WTC11 (cell line): ENCODE measurements around the gene DLL1. TPM values are rescaled to one million over a fixed set of nuclear protein-coding genes. Genes with fewer than 3 reads are reported as not detected.

ENCODE experiments used
- ATAC-seq: fragments of 200-7000 bp; cut with Tn5 transposase; 2 replicates; pipeline ENCODE4 v1.10.0; 2021; ENCODE audit warnings: mild to moderate bottlenecking, moderate library complexity
- CTCF ChIA-PET: fragments of 300-600 bp; sonication (Branson Sonifier 250); formaldehyde crosslinking; loops from one replicate; lab custom pipeline; 2021; ENCODE audit warnings: antibody characterized with exemption; lab: Charles Lee
- POLR2A ChIA-PET: fragments of 350-600 bp; sonication (Branson Sonifier 250); formaldehyde crosslinking; loops from one replicate; lab custom pipeline; 2021; ENCODE audit warnings: antibody characterized with exemption; lab: Charles Lee
- DNase-seq: peaks from one replicate; pipeline ENCODE4 v3.0.0; 2021; ENCODE audit warnings: low spot score
- H3K27ac Mint-ChIP-seq: 2 replicates; pipeline ENCODE4 v1.8.0; 2021; ENCODE audit warnings: mixed read lengths
- H3K27me3 Mint-ChIP-seq: 2 replicates; pipeline ENCODE4 v1.8.0; 2021; ENCODE audit warnings: low read depth, mild to moderate bottlenecking, moderate library complexity, mixed read lengths
- H3K36me3 Mint-ChIP-seq: 2 replicates; pipeline ENCODE4 v1.8.0; 2021; ENCODE audit warnings: mixed read lengths
- H3K4me1 Mint-ChIP-seq: 2 replicates; pipeline ENCODE4 v1.8.0; 2022; ENCODE audit warnings: mixed read lengths
- H3K4me3 Mint-ChIP-seq: 2 replicates; pipeline ENCODE4 v1.8.0; 2021; ENCODE audit warnings: mild to moderate bottlenecking, moderate library complexity, mixed read lengths
- H3K9me3 Mint-ChIP-seq: 2 replicates; pipeline ENCODE4 v1.8.0; 2021; ENCODE audit warnings: mixed read lengths
- ETV6 ChIP-seq: sonication (generic); formaldehyde crosslinking; IDR thresholded peaks from 2 replicates; pipeline ENCODE4 v1.8.1; 2022; ENCODE audit warnings: mild to moderate bottlenecking, missing genetic modification reagents
- FOXJ3 ChIP-seq: sonication (generic); formaldehyde crosslinking; IDR thresholded peaks from 2 replicates; pipeline ENCODE4 v1.9.0; 2021; ENCODE audit warnings: missing genetic modification reagents, mild to moderate bottlenecking, borderline replicate concordance
- GRHL2 ChIP-seq: fragments of 250-450 bp; sonication (Bioruptor Pico); IDR thresholded peaks from 2 replicates; pipeline ENCODE4 v1.8.0; 2022; ENCODE audit warnings: mild to moderate bottlenecking, moderate library complexity; ENCODE audit not compliant: insufficient replicate concordance, severe bottlenecking
- HMGA2 ChIP-seq: fragments of 250-450 bp; sonication (Bioruptor Pico); IDR thresholded peaks from 2 replicates; pipeline ENCODE4 v1.4.0; 2021; ENCODE audit warnings: mild to moderate bottlenecking, moderate library complexity
- JUN ChIP-seq: sonication (generic); formaldehyde crosslinking; IDR thresholded peaks from 2 replicates; pipeline ENCODE4 v1.8.0; 2023; ENCODE audit warnings: mild to moderate bottlenecking, missing genetic modification reagents
- PRRX2 ChIP-seq: fragments of 250-450 bp; sonication (Bioruptor Pico); IDR thresholded peaks from 2 replicates; pipeline ENCODE4 v1.8.0; 2021; ENCODE audit warnings: mild to moderate bottlenecking
- ZNF121 ChIP-seq: sonication (generic); formaldehyde crosslinking; IDR thresholded peaks from 2 replicates; pipeline ENCODE4 v1.8.0; 2023; ENCODE audit warnings: missing genetic modification reagents
- ZNF396 ChIP-seq: fragments of 250-450 bp; sonication (Bioruptor Pico); IDR thresholded peaks from 2 replicates; pipeline ENCODE4 v1.8.0; 2021; ENCODE audit warnings: mild to moderate bottlenecking, moderate library complexity, borderline replicate concordance
- ZNF671 ChIP-seq: fragments of 250-450 bp; sonication (Bioruptor Pico); IDR thresholded peaks from 2 replicates; pipeline ENCODE4 v1.8.0; 2021; ENCODE audit warnings: mild to moderate bottlenecking
- total RNA-seq: library from RNA; stranded (reverse); gene quantifications from 3 replicates; pipeline ENCODE4 v1.2.3, GENCODE V29; 2021
- TF ChIP-seq, protein P1 (sequence below): sonication (generic); formaldehyde crosslinking; IDR thresholded peaks from 2 replicates; pipeline ENCODE4 v1.8.1; 2023; ENCODE audit warnings: mild to moderate bottlenecking, missing genetic modification reagents, moderate library complexity
- TF ChIP-seq, protein P2 (sequence below): sonication (generic); formaldehyde crosslinking; IDR thresholded peaks from 2 replicates; pipeline ENCODE4 v1.8.0; 2022; ENCODE audit warnings: missing genetic modification reagents
- TF ChIP-seq, protein P3 (sequence below): sonication (generic); formaldehyde crosslinking; IDR thresholded peaks from 2 replicates; pipeline ENCODE4 v1.8.1; 2022; ENCODE audit warnings: low read depth, missing genetic modification reagents, borderline replicate concordance

Gene DLL1
- total RNA-seq, 1 experiment from 2014 or later, result 25.3 TPM

DNA sequence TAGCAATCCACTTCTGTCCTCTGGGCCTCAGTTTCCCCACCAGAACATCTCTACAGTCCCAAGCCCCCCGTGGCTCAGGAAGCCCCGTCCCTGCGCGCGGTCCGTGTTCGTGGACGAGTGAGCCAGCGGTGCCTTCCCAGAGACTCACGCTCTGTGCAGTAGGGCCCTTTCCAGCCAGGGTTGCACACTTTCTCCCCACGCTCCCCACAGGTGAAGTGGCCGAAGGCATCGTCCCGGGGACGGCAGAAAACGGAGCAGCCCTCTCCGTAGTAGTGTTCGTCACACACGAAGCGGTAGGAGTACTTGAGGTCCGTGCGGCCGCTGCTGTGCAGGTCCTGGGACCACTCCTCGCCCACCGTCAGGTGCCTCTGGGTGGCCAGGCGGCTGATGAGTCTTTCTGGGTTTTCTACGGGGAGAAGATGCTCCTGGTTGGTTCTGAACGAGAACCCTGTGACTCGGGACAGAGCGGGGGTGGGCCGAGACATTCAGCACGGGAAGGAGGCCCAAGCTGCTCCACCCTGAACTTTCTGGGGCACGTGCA lies 2.7 kb downstream of the DLL1 start:
- Mint-ChIP-seq H3K4me3 (peak overlapping the region; percentile 79), H3K27ac (peak overlapping the region; percentile 23; the same call in 1 of the 2 replicates), H3K9me3 (no peaks in the 10 kb centered on the region), H3K36me3 (peaks cover 31% of the 10 kb centered on the region), H3K4me1 (peaks cover 40% of the 10 kb centered on the region), H3K27me3 (peaks cover 83% of the 10 kb centered on the region)
- DNase-seq (no peak), ATAC-seq (no peak)
- CTCF ChIA-PET, result interaction anchor here (0.6 kb wide), 1 partner anchor 209 kb away, joined by 4 read pairs; no protein-coding TSS in a partner anchor
- no peak for TF ChIP-seq ETV6 (CRISPR knock-in tag)
- no peak for TF ChIP-seq PRRX2 (CRISPR knock-in tag)
- TF ChIP-seq HMGA2 (CRISPR knock-in tag), result no peak
- TF ChIP-seq, protein P1, sequence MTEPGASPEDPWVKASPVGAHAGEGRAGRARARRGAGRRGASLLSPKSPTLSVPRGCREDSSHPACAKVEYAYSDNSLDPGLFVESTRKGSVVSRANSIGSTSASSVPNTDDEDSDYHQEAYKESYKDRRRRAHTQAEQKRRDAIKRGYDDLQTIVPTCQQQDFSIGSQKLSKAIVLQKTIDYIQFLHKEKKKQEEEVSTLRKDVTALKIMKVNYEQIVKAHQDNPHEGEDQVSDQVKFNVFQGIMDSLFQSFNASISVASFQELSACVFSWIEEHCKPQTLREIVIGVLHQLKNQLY (CRISPR knock-in tag), result no peak
- TF ChIP-seq ZNF121 (CRISPR knock-in tag), result no peak
- POLR2A ChIA-PET, result no interaction called here

DNA sequence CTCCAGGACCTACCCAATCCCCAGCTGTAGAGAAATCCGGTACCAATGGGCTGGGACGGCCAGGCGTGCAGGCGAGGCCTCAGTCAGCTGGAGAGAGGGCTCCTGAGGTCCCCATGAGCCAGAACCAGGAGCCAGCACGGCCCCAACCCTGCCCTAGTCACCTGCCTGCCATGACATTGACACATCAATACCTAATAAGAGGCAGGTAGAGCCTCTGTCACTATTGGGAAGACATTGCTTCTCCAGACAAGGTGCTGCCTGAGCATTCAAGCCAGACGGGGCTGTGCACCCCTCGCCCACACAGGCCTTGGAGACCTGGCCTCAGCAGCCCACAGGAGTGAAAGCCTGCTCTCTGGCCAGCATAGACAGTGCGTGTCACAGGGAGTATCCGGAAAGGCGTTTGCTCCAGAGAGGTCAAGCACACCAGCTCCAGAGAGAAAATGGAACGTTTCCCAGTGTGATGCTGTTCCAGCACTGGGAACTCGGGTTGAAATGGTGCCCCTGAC lies 3.5 kb downstream of the DLL1 start:
- H3K27me3 Mint-ChIP-seq, result peaks cover 83% of the 10 kb centered on the region
- ATAC-seq, result no peak
- no peaks in the 10 kb centered on the region for H3K9me3 Mint-ChIP-seq
- TF ChIP-seq, protein P2, sequence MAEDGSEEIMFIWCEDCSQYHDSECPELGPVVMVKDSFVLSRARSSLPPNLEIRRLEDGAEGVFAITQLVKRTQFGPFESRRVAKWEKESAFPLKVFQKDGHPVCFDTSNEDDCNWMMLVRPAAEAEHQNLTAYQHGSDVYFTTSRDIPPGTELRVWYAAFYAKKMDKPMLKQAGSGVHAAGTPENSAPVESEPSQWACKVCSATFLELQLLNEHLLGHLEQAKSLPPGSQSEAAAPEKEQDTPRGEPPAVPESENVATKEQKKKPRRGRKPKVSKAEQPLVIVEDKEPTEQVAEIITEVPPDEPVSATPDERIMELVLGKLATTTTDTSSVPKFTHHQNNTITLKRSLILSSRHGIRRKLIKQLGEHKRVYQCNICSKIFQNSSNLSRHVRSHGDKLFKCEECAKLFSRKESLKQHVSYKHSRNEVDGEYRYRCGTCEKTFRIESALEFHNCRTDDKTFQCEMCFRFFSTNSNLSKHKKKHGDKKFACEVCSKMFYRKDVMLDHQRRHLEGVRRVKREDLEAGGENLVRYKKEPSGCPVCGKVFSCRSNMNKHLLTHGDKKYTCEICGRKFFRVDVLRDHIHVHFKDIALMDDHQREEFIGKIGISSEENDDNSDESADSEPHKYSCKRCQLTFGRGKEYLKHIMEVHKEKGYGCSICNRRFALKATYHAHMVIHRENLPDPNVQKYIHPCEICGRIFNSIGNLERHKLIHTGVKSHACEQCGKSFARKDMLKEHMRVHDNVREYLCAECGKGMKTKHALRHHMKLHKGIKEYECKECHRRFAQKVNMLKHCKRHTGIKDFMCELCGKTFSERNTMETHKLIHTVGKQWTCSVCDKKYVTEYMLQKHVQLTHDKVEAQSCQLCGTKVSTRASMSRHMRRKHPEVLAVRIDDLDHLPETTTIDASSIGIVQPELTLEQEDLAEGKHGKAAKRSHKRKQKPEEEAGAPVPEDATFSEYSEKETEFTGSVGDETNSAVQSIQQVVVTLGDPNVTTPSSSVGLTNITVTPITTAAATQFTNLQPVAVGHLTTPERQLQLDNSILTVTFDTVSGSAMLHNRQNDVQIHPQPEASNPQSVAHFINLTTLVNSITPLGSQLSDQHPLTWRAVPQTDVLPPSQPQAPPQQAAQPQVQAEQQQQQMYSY (CRISPR knock-in tag), result peak; percentile 18; the same call in 1 of the 2 replicates
- TF ChIP-seq ZNF671, result no peak
- TF ChIP-seq HMGA2 (CRISPR knock-in tag), result no peak
- DNase-seq, result no peak
- CTCF ChIA-PET, result interaction anchor here (0.9 to 1.2 kb wide), 2 partner anchors 326 to 456 kb away, joined by 3 to 5 read pairs; no protein-coding TSS in a partner anchor
- H3K4me3 Mint-ChIP-seq, result peak overlapping the region; percentile 79; the same call in 1 of the 2 replicates
- H3K27ac Mint-ChIP-seq, result no peak overlapping the region
- POLR2A ChIA-PET, result interaction anchor here (1.0 kb wide), 1 partner anchor 8 kb away, joined by 3 read pairs; no protein-coding TSS in a partner anchor
- H3K4me1 Mint-ChIP-seq, result peaks cover 32% of the 10 kb centered on the region
- peaks cover 31% of the 10 kb centered on the region for H3K36me3 Mint-ChIP-seq

DNA sequence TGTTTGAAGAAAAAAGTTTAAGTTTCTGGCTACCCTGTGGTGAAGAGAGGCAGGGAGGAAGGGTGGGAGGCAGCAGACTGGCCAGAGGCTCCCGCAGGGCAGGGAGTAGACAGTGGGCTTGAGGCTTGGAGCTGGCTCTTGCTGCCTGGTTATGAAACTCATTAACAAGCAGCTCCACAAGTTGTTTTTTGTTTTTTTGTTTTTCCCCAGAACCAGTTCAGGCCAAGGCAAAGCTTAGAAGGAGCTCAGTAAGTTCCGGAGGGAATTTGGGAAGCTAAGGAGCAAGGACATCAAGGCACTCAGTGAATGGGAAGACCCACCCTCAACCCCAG lies 4.0 kb downstream of the DLL1 start:
- ATAC-seq, result no peak
- Mint-ChIP-seq H3K27ac (no peak overlapping the region), H3K4me3 (peak overlapping the region; percentile 41; the same call in 1 of the 2 replicates), H3K4me1 (peaks cover 28% of the 10 kb centered on the region), H3K9me3 (no peaks in the 10 kb centered on the region), H3K27me3 (peaks cover 83% of the 10 kb centered on the region), H3K36me3 (peaks cover 31% of the 10 kb centered on the region)
- TF ChIP-seq FOXJ3 (CRISPR knock-in tag) (no peak), GRHL2 (CRISPR knock-in tag) (no peak), JUN (CRISPR knock-in tag) (no peak), ZNF396 (no peak)
- TF ChIP-seq, protein P2 (CRISPR knock-in tag), result 0 out of 2 replicates have a peak, but pooled peaks have one; percentile 28
- TF ChIP-seq, protein P3, sequence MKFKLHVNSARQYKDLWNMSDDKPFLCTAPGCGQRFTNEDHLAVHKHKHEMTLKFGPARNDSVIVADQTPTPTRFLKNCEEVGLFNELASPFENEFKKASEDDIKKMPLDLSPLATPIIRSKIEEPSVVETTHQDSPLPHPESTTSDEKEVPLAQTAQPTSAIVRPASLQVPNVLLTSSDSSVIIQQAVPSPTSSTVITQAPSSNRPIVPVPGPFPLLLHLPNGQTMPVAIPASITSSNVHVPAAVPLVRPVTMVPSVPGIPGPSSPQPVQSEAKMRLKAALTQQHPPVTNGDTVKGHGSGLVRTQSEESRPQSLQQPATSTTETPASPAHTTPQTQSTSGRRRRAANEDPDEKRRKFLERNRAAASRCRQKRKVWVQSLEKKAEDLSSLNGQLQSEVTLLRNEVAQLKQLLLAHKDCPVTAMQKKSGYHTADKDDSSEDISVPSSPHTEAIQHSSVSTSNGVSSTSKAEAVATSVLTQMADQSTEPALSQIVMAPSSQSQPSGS (CRISPR knock-in tag), result no peak
- POLR2A ChIA-PET, result interaction anchor here (1.0 kb wide), 1 partner anchor 9 kb away, joined by 3 read pairs; no protein-coding TSS in a partner anchor
- DNase-seq, result no peak
- CTCF ChIA-PET, result interaction anchor here (0.9 to 1.3 kb wide), 3 partner anchors 230 to 455 kb away, joined by 3 to 5 read pairs (median 3); no protein-coding TSS in a partner anchor
